Measurements from ENCODE around the gene SREK1.

DNA sequence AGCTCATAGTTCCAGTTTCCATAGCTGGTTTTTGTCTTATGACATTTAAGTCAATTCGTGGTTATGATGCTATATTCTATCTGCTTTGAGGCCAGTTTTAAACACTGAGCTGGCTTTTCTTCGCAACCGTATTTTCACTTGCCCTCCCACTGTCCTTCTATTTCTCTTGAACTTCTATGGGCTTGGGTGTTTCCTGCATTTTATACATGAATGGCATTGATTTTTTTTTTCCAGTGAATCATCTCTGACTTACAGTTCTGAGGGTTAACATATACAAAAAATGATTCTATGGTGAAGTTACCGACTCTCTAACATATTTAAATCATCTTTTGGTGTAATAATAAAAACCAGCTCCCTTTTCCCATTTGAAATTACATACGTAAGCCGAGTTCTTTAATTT, 88.2 kb downstream of the SREK1 start:
- TF ChIP-seq CTCF (IDR thresholded peaks at IDR 0.05; ENCODE audit: low read depth, low read length, poor library complexity, severe bottlenecking) (no peak), EZH2phosphoT487 (IDR thresholded peaks at IDR 0.05; ENCODE audit: borderline replicate concordance, low read length) (no peak)
